ENCODE results near the gene NTRK2.

The NTRK2 gene

DNA sequence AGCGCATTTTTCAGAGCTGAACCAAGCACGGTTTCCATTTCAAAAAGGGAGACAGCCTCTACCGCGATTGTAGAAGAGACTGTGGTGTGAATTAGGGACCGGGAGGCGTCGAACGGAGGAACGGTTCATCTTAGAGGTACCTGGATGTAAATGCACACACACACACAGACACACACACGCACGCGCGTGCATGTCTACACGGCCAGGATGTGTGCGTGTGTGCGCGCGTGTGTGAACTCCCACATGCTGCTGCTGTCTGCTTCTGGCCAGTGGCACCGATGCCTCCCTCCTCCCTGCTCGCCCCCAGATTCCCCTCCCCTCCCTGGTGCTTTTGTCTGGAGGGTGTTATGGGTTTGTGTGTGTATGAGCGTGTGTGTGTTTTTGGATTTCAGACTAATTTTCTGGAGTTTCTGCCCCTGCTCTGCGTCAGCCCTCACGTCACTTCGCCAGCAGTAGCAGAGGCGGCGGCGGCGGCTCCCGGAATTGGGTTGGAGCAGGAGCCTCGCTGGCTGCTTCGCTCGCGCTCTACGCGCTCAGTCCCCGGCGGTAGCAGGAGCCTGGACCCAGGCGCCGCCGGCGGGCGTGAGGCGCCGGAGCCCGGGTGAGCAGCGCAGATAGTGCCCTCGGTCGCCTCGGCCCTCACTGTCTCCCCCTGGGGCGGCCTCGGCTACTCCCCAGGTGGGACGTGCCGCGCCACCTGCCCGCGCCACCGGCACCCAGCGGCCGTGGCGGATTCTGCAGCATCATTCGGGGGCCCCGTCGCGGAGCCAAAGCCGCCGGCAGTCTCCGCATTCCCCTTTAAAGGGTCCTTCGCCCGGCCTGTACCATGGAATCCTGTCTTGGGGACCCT, at the start of gene NTRK2:
TSS of gene NTRK2 (plus strand) at position 442 of the 850 bp plus-strand sequence. CDS start 1,020 bp downstream, outside the sequence.
- peak; percentile 64 for DNase-seq (ENCODE audit: low spot score)

DNA sequence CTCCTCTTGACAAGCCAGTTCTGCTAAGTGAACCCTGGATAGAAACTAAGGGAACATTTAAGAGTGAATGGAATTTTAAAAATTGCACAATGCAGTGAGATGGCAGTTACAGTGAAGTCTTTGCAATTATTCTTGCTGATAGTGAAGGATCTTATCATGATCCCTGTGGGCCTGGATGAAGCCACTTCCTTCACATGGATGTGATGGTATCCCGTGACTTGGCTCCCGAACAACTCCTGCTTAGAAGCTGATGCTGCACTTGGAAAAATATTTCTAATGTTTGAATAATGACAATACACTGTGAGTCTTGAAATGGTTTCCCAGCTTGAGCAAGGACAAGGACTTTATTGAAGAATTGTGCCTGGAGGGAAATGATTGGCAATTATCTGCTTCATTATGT, 49.2 kb upstream of the NTRK2 start:
- DNase-seq (ENCODE audit: low spot score), result no peak

DNA sequence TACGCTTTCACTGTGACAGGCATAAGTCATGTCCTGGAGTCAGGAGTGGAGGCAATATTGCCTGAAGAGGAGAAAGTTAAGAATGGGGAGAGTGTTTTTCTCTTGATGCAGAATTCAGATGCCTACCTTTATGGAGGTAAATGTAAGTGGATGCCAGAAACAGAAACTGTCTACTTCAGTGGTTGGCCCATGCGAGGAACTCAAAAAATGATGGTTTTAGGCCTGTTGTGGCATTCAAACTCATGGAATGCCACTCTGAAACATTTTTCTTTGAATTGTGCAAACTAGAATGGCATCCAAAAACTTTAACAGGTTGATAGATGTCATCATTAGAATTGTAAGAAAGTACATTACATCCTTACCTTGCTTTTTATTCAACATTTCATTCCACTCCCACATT, 47.7 kb upstream of the NTRK2 start:
- DNase-seq (ENCODE audit: low spot score), result no peak

DNA sequence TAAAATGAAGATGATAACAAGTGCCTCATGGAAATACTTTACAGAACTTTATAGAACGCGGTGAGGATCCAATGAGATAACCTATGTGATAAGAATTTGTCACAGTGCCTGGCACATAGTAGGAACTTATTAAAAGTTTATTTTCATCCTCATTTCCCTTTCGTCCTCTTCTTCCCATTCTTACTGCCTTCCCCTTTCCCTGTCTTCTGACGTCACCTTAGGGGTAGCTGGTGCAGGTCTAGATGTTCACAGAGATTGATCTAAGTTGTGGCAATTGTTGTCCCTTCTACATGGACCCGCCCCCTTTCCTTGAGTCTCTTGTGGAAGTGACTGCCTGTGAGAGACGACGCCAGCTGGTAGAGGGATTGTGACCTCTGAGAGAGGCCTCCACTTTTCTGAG, 46.5 kb upstream of the NTRK2 start:
- DNase-seq (ENCODE audit: low spot score), result no peak

DNA sequence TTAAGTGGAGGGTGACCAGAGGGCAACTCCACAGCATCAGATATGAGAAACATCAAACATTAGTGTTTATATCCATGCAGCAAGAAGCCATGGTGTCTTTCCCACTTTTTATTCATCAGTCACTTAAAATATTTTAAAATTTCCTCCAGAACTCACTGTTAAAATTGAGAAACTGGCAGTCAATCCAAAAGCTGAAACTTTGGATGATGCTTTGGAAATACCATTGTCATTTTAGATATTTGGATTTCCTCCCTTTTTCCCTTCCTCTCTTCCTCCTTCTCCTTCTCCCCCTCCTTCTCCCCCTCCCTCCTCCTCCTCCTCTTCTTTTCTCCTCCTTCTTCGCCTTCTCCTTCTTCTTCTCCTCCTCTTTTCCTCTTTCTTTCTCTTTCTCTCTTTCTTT, 33.1 kb upstream of the NTRK2 start:
- no peak for DNase-seq (ENCODE audit: low spot score)

DNA sequence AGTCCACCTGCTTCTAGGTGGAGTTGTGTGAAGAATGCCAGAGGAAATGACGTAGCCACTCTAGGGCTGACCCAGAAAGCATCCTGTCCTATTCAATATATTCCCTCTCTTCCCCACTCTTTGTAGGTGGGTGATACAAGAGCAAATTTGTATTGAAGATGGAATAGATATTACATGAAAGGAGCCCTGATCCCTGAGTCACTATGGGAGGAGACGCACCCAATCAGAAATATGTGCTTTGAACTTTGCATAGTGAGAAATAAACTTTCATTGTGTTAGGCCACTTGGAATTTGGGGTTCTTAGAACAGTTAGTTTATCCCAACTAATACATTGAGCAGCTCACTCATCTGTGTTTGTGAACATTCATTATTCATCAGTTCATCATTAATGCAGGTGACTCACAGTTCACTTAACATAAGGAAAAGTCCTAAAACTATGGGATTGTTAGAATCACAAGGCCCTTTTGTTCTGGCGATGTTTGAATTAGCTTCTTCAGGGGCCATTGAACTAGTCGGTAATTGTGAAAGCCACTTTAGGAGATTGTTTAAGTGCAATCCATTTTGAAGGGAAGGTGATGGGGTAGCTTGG, 26.9 kb upstream of the NTRK2 start:
- DNase-seq (ENCODE audit: low spot score), result no peak

DNA sequence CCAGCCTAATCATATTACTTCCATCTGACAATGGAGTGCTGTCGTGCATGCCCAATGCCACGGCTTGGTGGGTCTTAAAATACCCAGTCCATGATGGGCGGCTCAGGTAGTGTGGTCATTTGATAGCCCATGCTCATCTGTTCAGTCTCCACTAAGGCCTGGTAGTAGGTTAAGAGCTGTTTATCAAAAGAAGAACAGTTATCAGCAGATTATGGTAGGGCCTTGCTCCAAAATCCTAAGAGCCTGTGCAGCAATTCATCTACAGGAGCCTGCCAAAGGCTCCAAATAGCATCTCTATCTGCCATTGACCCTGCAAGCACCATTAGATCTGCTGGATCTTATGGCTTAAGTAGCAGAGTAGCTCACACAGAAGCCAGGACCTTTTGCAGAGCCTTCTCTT, 21.8 kb upstream of the NTRK2 start:
- DNase-seq (ENCODE audit: low spot score), result no peak

DNA sequence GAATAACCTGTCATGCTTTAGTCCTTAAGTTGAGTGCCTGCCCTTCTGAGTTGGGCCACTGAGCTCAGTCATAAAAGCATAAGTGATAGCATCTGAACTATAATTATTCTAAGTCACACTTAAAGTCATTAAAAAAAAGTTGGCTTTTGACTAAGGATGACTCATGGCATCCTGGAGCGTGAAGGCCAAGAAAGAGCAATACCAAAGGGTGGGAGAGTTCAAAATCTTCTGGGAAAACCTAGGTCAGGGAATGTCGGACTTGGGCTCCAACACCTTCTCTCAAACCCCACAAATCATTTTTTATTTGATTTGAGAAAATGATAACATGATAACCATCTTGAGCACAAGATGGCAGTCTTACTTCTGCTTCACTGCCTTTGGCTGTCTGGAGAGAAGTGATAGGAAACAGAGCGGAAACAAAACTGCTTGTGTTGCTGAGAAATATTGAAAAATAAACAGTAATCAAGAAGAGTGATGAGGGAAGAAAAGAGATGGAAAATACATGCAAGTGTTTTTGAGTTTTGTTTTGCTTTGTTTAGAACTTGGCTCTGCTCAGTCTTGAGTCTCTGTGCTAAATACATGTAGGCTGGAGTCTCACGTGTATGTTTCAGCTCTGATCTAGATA, 16.9 kb upstream of the NTRK2 start:
- no peak for DNase-seq (ENCODE audit: low spot score)

DNA sequence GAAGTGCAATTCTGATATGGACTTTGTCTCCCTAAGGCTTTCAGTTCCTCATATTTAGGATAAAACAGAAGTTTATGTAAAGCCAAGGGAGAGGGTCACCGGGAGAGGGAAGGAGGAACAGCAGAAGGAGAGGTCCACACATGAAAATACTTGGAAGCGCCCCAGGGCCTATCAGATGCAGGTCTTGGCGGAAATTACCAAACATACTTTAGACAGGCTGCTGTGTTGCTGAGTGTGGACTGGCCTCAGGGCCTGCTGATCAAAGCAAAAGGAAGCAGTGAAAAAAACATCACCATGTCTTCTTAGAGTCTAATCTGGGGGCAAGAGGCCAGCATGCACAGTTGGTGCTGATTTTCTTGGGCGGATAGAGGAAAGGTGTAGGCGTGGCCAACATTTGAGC, 14.1 kb upstream of the NTRK2 start:
- no peak for DNase-seq (ENCODE audit: low spot score)

DNA sequence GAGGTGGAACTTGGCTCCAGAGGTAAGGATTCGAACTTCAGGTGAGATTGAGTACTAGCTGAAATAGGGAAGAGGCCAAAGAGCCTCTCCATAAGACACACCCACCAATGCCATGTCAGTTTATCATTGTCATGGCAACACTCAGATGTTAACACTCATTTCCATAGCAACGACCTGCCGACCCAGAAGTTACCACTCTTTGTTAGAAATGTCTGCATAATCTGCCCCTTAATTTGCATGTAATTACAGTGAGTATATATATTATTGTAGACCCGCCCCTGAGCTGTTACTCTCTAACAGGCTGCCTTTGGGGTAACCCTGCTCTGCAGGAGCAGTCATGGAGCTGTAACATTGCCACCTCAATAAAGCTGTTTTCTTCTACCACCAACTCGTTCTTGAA, 10.2 kb upstream of the NTRK2 start:
- DNase-seq (ENCODE audit: low spot score), result no peak

DNA sequence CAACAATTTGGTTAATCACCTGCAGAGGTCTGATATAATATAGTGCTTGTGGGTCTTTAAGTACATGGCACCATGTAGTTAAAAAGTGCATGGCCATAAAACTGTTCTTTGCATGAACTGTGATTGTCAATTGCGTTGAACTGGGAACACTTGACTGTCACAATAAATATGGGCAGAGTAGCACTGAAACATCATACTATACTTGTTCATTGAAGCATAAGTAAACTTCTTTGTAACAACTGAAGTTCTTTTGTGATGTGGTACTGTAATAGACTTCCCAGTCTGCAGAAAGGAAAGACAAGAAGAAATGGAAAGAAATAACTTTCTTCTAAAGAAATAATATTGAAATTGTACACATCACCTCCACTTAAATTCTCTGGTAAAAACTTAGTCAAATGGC, 9.8 kb upstream of the NTRK2 start:
- no peak for DNase-seq (ENCODE audit: low spot score)

DNA sequence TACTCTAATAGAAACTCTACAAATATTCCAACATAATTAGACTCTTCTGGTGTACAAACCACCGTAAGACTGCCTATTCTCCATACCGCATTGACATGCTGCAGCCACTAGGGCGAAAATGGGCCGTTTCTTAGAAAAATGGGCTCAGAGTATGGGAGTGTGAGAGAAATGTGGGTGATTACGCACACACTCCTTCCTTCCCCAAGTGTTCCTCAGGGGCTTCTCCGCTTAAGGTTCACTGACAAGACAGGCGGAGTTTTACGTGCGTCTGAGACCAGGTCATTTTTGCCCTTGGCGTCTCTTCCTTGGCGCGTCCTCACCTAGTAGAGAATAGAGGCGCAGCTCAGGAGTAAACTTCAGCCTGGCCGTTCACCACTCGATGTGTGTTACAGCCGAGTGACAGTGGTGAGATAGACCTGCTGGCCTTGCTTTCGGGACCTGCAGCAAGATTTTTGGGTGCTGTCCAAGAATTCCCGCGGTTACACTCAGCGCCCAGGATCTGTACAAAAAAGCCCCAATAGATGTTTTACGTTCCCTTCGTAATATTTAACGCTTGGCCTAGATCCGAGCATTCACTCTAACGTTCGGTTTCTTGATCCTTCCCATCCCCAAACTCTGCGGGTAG, 1.8 kb upstream of the NTRK2 start:
- peak; percentile 33 for DNase-seq (ENCODE audit: low spot score)

DNA sequence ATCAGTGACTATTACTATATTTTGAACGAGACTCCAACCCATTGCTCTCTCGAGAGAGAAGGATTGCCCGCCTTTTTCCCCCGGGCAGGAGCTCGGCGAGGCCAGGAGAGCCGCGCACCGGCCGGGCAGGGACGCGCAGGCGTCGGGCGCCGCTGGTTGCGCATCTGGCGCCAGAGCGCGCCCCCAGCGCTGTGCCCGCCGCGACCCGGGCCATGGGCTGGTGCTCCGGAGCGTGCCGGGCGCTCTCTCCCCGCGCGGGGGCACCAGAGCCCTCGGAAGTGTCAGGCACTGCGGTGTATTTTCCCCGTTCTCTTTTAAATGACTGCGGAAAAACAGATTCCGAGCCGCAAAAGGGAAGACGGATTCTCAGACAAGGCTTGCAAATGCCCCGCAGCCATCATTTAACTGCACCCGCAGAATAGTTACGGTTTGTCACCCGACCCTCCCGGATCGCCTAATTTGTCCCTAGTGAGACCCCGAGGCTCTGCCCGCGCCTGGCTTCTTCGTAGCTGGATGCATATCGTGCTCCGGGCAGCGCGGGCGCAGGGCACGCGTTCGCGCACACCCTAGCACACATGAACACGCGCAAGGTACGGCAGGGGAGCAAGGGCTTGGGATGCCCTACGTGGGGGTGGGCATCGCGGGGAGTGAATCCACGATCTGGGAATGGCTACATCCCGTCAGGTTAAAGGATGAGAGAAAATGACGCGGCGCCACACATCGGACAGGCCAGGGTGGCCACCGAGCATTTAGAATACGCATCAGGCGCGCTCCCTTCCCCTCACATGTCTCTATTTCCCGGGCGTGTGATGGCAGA, 1.1 kb upstream of the NTRK2 start:
- DNase-seq (ENCODE audit: low spot score), result peak; percentile 92

DNA sequence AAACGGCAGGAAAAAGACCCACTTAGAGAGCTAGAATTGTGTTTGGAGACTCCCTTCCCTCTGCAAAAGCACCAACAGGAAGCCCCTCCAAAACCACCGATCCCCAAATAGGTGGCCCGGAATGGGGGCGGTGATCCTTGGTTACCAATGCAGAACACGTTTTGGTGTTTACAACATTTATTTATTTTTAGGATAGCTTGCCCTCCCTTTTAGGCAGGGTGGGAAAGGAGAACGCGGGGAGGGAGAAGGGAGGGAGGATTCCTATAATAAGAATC, 579 bp upstream of the NTRK2 start:
- no peak for DNase-seq (ENCODE audit: low spot score)

DNA sequence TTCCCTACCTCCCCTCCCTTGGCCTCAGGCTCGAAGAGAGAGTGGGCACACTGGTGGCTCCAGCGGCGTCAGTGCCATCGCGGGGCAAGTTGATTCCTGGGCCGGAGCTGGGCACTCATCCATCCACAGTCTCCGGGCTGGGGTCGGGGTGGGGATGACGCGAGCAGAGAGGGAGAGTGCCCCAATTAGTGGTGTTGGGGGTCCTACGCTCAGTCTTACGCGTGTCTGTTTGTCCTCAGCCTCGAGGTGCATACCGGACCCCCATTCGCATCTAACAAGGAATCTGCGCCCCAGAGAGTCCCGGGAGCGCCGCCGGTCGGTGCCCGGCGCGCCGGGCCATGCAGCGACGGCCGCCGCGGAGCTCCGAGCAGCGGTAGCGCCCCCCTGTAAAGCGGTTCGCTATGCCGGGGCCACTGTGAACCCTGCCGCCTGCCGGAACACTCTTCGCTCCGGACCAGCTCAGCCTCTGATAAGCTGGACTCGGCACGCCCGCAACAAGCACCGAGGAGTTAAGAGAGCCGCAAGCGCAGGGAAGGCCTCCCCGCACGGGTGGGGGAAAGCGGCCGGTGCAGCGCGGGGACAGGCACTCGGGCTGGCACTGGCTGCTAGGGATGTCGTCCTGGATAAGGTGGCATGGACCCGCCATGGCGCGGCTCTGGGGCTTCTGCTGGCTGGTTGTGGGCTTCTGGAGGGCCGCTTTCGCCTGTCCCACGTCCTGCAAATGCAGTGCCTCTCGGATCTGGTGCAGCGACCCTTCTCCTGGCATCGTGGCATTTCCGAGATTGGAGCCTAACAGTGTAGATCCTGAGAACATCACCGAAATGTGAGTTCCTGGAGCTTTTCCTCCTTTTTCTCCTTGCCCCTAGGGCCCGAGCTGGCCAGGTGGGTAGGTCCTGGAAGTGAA, 861 bp downstream of the NTRK2 start:
- DNase-seq (ENCODE audit: low spot score), result peak; percentile 53

DNA sequence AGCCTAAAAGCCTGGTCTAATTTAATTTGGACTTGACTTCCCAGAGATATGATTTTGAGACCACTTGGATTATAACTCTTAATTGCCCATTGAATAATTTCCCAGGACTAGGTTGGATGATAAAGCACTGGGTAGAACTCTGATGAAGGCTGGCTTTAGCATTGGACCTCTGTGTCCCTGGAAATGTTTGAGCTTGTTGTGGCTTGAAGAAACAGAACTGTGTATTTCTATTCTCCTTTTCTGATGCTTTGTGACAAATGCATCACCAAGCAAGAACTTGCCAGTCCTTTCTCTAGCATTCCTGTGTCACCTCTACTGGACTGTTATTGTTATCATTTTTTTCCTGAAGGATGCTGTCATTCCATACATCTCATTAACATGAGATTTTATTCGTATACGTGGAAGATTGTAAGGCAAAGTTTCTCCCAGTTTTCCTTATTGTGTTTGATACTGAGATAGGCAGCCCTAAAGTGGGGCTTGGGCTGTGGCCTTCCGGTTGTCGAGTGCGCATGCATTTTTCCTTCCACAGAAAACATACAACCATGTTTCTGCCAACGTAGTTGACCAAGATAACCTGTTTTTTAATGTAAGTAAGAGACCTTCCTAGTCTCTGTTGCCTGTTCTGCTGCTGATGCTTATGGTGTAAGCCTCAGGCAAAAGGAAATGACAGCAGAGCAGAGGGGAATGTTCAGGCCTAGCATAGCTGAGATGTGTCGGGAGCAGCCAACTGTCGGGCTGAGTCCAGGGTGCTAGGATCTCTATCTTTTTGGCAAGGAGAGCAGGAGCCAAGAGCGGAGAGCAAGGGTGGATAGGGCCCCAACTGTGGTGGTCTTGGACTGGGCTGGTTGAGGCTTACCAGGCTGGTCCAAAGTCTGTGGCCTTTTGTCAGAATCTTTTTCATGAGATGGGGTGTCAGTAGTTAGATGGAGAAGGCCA, 2.3 kb downstream of the NTRK2 start:
- no peak for DNase-seq (ENCODE audit: low spot score)

DNA sequence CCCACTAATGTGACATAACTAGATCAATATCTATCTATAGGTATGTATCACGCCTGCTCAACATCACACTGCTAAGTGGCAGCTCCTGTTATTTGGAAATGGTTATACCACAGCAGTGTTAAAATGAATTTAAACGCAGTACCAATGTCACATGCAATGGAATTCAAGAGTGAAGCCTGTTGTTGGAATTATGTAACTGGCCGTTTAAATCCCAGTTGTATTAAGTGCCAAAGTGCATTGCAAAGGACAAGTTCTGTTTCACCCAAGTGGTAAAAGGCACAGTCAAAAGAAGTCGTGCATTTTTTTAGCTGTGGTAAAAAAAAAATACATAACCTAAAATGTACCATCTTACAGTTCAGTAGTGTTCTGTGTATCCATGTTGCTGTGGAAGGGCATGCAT, 4.3 kb downstream of the NTRK2 start:
- no peak for DNase-seq (ENCODE audit: low spot score)

DNA sequence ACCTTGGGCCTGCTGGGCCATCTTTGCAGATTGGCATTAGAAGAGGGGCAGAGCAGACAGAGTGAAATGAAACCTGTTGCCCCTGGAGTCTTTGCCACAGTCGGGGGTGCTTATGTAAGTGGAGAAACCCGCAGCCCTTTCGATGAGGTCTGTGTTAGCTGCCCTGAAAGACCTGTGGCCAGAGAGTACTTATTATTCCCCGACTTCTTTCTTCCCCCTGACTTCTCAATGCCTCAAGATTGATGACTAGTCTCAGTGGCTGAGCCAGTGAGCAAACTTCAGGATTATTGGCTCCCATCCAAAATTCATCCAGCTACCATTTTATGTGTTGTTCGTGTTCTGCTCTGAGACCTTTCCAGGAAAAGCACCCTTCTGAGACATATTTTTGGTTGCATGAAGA, 7.6 kb downstream of the NTRK2 start:
- DNase-seq (ENCODE audit: low spot score), result no peak

DNA sequence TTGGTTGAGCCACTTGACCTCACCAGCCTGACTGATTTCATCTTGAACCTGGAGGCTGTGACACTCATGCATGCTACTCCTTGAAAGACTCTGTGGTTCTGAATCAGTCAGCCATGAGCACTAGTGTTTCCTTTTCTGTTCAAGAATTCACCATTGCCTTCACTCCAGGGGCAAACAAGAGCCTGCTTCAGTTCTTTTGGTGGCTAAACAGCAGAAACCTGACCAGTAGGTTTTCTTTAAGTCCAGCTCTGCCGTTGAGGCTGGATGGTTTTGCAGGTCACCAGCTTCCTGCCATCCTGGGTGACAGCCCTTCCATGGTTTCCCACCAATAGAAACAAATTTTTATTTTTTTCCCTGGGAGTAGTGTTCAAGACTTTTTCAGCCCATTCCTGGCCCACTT, 10.0 kb downstream of the NTRK2 start:
- no peak for DNase-seq (ENCODE audit: low spot score)

Data from D341Med (cell line).